Measurements from ENCODE around the gene DIAPH3.

- no peak for TF ChIP-seq CTCF (conservative IDR thresholded peaks at IDR 0.05; ENCODE audit: low read length)
- no peak for TF ChIP-seq EZH2phosphoT487 (IDR thresholded peaks at IDR 0.05; ENCODE audit: borderline replicate concordance)
Measured at GRCh38 chr13:59681636-59682311, 482.0 kb downstream of the DIAPH3 start.
